HFF-Myc (cell line): ENCODE data around the gene FYCO1.

Experiments used
- DNase-seq: peaks from one replicate; pipeline ENCODE4 v3.0.0-alpha.2; 2011; ENCODE audit warnings: low read depth; ENCODE audit errors: extremely low read depth
- H3K4me3 ChIP-seq: replicated peaks from 2 replicates; pipeline ENCODE4 v1.5.1; 2011; ENCODE audit warnings: low read depth, mild to moderate bottlenecking, control low read depth, low read length
- CTCF ChIP-seq: IDR thresholded peaks from 2 replicates; pipeline ENCODE4 v1.5.1; 2012; ENCODE audit warnings: mild to moderate bottlenecking, low read depth, low read length, control low read depth; ENCODE audit errors: missing control alignments

Gene FYCO1

GRCh38 chr3:45881078-45882022 is 114.3 kb downstream of the FYCO1 start:
- H3K4me3 ChIP-seq = no peak overlapping the region
- DNase-seq = no peak
- TF ChIP-seq CTCF = no peak

GRCh38 chr3:45880725-45881077 is 114.9 kb downstream of the FYCO1 start:
- H3K4me3 ChIP-seq = no peak overlapping the region
- no peak for TF ChIP-seq CTCF
- DNase-seq = no peak

- TF ChIP-seq CTCF = no peak
- no peak for DNase-seq
- no peak overlapping the region for H3K4me3 ChIP-seq
Observed at GRCh38 chr3:45878124-45878523, 117.5 kb downstream of the FYCO1 start.

- no peak overlapping the region for H3K4me3 ChIP-seq
- DNase-seq = no peak
- TF ChIP-seq CTCF = no peak
Observed at GRCh38 chr3:45874677-45875346, 120.8 kb downstream of the FYCO1 start.

GRCh38 chr3:45873638-45874037 is 122.0 kb downstream of the FYCO1 start:
- no peak overlapping the region for H3K4me3 ChIP-seq
- TF ChIP-seq CTCF = no peak
- DNase-seq = no peak

GRCh38 chr3:45873036-45873435 is 122.6 kb downstream of the FYCO1 start:
- no peak for DNase-seq
- H3K4me3 ChIP-seq = no peak overlapping the region
- no peak for TF ChIP-seq CTCF
